ENCODE measurements around the gene OR51B4. TPM values are rescaled to one million over a fixed set of nuclear protein-coding genes. Genes with fewer than 3 reads are reported as not detected.
"Not testable (repeated sequence)": the region's sequence is repeated elsewhere in the genome, so short reads cannot be mapped to it uniquely, and the experiment has no call there.

The OR51B4 gene
- total RNA-seq, 1 experiment from 2014 or later: not detected

DNA sequence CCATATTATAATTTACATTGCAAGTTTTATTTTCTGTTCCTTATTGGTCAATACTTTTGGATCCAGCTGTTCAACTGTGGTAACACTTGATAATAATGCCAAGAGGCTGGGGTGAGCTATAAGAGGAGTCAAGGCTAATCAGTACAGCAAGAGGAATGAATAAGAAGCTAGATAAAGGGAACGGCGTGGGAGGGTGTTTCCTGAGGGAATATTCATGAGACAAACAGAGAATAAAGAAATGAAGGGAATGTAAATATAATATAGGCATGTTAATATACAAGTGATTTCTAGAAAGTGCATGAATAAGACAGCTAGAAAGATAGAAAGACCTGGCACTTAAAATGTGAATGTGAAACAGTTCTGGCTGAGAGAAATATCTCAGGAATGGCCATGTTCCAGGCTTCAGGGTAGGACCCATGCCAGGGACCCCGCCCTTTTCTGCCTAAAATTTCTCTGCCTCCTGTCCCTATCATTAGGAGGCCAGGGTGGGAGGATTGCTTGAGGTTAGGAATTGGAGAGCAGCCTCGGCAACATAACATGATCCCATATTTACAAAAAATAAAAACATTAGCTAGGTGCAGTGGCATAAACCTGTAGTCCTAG, 3.9 kb downstream of the OR51B4 start:
- Mint-ChIP-seq H3K9me3 (peaks cover 5% of the 10 kb centered on the region), H3K27me3 (ENCODE audit: low read depth) (no peaks in the 10 kb centered on the region), H3K27ac (no peak overlapping the region), H3K4me1 (no peaks in the 10 kb centered on the region), H3K36me3 (no peaks in the 10 kb centered on the region), H3K4me3 (no peak overlapping the region)
- POLR2A ChIA-PET: no interaction called here
- TF ChIP-seq, protein P1, sequence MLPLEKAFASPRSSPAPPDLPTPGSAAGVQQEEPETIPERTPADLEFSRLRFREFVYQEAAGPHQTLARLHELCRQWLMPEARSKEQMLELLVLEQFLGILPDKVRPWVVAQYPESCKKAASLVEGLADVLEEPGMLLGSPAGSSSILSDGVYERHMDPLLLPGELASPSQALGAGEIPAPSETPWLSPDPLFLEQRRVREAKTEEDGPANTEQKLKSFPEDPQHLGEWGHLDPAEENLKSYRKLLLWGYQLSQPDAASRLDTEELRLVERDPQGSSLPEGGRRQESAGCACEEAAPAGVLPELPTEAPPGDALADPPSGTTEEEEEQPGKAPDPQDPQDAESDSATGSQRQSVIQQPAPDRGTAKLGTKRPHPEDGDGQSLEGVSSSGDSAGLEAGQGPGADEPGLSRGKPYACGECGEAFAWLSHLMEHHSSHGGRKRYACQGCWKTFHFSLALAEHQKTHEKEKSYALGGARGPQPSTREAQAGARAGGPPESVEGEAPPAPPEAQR (CRISPR knock-in tag; IDR thresholded peaks at IDR 0.05): no peak
- TF ChIP-seq, protein P2, sequence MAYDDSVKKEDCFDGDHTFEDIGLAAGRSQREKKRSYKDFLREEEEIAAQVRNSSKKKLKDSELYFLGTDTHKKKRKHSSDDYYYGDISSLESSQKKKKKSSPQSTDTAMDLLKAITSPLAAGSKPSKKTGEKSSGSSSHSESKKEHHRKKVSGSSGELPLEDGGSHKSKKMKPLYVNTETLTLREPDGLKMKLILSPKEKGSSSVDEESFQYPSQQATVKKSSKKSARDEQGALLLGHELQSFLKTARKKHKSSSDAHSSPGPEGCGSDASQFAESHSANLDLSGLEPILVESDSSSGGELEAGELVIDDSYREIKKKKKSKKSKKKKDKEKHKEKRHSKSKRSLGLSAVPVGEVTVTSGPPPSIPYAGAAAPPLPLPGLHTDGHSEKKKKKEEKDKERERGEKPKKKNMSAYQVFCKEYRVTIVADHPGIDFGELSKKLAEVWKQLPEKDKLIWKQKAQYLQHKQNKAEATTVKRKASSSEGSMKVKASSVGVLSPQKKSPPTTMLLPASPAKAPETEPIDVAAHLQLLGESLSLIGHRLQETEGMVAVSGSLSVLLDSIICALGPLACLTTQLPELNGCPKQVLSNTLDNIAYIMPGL (CRISPR knock-in tag; IDR thresholded peaks at IDR 0.05): no peak
- TF ChIP-seq HMGA2 (CRISPR knock-in tag; IDR thresholded peaks at IDR 0.05): no peak
- TF ChIP-seq IRF2 (CRISPR knock-in tag; IDR thresholded peaks at IDR 0.05; ENCODE audit: borderline replicate concordance, low read depth): no peak
- TF ChIP-seq, protein P3, sequence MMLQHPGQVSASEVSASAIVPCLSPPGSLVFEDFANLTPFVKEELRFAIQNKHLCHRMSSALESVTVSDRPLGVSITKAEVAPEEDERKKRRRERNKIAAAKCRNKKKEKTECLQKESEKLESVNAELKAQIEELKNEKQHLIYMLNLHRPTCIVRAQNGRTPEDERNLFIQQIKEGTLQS (CRISPR knock-in tag; conservative IDR thresholded peaks at IDR 0.05): no peak
- no peak for TF ChIP-seq KAT7 (CRISPR knock-in tag; IDR thresholded peaks at IDR 0.05; ENCODE audit: borderline replicate concordance)
- TF ChIP-seq, protein P4, sequence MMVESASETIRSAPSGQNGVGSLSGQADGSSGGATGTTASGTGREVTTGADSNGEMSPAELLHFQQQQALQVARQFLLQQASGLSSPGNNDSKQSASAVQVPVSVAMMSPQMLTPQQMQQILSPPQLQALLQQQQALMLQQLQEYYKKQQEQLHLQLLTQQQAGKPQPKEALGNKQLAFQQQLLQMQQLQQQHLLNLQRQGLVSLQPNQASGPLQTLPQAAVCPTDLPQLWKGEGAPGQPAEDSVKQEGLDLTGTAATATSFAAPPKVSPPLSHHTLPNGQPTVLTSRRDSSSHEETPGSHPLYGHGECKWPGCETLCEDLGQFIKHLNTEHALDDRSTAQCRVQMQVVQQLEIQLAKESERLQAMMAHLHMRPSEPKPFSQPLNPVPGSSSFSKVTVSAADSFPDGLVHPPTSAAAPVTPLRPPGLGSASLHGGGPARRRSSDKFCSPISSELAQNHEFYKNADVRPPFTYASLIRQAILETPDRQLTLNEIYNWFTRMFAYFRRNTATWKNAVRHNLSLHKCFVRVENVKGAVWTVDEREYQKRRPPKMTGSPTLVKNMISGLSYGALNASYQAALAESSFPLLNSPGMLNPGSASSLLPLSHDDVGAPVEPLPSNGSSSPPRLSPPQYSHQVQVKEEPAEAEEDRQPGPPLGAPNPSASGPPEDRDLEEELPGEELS (CRISPR knock-in tag; IDR thresholded peaks at IDR 0.05): no peak
- no peak for TF ChIP-seq CBFB (CRISPR knock-in tag; IDR thresholded peaks at IDR 0.05; ENCODE audit: low read depth)
- TF ChIP-seq NR2C2 (CRISPR knock-in tag; IDR thresholded peaks at IDR 0.05): no peak
- CTCF ChIA-PET: no interaction called here
- ATAC-seq (no peak), DNase-seq (ENCODE audit: low spot score) (no peak)

DNA sequence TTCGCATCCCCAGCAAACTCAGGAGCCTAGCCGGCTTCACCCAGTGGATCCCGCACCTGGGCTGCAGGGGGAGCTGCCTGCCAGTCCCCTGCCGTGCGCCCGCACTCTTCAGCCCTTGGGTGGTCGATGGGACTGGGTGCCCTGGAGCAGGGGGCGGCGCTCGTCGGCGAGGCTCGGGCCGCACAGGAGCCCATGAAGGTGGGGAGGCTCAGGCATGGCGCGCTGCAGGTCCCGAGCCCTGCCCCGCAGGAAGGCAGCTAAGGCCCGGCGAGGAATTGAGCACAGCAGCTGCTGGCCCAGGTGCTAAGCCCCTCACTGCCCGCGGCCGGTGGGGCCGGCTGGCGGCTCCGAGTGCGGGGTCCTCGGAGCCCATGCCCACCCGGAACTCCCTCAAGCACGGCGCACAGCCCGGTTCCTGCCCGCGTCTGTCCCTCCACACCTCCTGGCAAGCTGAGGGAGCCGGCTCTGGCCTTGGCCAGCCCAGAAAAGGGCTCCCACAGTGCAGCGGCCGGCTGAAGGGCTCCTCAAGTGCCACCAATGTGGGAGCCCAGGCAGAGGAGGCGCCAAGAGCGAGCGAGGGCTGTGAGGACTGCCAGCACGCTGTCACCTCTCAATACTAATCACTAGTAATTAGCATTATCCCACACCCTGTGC, 7.3 kb downstream of the OR51B4 start:
- DNase-seq (ENCODE audit: low spot score); H3K36me3 Mint-ChIP-seq; H3K9me3 Mint-ChIP-seq; POLR2A ChIA-PET; H3K27me3 Mint-ChIP-seq (ENCODE audit: low read depth); CTCF ChIA-PET; H3K27ac Mint-ChIP-seq; H3K4me3 Mint-ChIP-seq; ATAC-seq; H3K4me1 Mint-ChIP-seq: not testable (repeated sequence)

DNA sequence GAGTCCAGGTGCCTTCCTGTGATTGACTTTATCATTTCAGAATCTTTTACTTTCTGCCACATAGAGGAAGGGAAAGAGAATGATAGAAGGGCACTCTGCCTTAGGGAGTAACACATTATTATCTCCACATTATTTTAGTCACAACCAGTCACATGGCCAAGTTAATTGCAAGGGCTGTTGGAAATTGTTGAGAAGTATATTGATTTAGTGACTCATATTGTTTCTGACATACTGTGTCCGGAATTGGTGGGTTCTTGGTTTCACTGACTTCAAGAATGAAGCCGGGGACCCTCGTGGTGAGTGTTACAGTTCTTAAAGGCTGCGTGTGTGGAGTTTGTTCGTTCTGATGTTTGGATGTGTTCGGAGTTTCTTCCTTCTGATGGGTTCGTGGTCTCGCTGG, 8.7 kb downstream of the OR51B4 start:
- H3K9me3 Mint-ChIP-seq: peaks cover 5% of the 10 kb centered on the region
- POLR2A ChIA-PET: no interaction called here
- no peaks in the 10 kb centered on the region for H3K36me3 Mint-ChIP-seq
- no peak overlapping the region for H3K4me3 Mint-ChIP-seq
- CTCF ChIA-PET: no interaction called here
- no peaks in the 10 kb centered on the region for H3K27me3 Mint-ChIP-seq (ENCODE audit: low read depth)
- H3K4me1 Mint-ChIP-seq: no peaks in the 10 kb centered on the region
- ATAC-seq (no peak), DNase-seq (ENCODE audit: low spot score) (no peak)
- H3K27ac Mint-ChIP-seq: no peak overlapping the region
- TF ChIP-seq ZNF263 (CRISPR knock-in tag; IDR thresholded peaks at IDR 0.05; ENCODE audit: low read depth) (no peak), ELF4 (CRISPR knock-in tag; IDR thresholded peaks at IDR 0.05; ENCODE audit: low read depth) (no peak), NFE2L1 (CRISPR knock-in tag; IDR thresholded peaks at IDR 0.05) (no peak), SMAD3 (CRISPR knock-in tag; IDR thresholded peaks at IDR 0.05; ENCODE audit: borderline replicate concordance) (no peak), ZNF671 (CRISPR knock-in tag; IDR thresholded peaks at IDR 0.05) (no peak), PRRX2 (CRISPR knock-in tag; IDR thresholded peaks at IDR 0.05) (no peak), ZBTB21 (CRISPR knock-in tag; IDR thresholded peaks at IDR 0.05; ENCODE audit: borderline replicate concordance) (no peak), ETV6 (CRISPR knock-in tag; IDR thresholded peaks at IDR 0.05) (no peak), MYBL2 (CRISPR knock-in tag; IDR thresholded peaks at IDR 0.05) (no peak)
- TF ChIP-seq, protein P2 (CRISPR knock-in tag; IDR thresholded peaks at IDR 0.05): no peak
- TF ChIP-seq, protein P5, sequence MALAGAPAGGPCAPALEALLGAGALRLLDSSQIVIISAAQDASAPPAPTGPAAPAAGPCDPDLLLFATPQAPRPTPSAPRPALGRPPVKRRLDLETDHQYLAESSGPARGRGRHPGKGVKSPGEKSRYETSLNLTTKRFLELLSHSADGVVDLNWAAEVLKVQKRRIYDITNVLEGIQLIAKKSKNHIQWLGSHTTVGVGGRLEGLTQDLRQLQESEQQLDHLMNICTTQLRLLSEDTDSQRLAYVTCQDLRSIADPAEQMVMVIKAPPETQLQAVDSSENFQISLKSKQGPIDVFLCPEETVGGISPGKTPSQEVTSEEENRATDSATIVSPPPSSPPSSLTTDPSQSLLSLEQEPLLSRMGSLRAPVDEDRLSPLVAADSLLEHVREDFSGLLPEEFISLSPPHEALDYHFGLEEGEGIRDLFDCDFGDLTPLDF (CRISPR knock-in tag; IDR thresholded peaks at IDR 0.05): no peak
- TF ChIP-seq, protein P6, sequence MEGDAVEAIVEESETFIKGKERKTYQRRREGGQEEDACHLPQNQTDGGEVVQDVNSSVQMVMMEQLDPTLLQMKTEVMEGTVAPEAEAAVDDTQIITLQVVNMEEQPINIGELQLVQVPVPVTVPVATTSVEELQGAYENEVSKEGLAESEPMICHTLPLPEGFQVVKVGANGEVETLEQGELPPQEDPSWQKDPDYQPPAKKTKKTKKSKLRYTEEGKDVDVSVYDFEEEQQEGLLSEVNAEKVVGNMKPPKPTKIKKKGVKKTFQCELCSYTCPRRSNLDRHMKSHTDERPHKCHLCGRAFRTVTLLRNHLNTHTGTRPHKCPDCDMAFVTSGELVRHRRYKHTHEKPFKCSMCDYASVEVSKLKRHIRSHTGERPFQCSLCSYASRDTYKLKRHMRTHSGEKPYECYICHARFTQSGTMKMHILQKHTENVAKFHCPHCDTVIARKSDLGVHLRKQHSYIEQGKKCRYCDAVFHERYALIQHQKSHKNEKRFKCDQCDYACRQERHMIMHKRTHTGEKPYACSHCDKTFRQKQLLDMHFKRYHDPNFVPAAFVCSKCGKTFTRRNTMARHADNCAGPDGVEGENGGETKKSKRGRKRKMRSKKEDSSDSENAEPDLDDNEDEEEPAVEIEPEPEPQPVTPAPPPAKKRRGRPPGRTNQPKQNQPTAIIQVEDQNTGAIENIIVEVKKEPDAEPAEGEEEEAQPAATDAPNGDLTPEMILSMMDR (IDR thresholded peaks at IDR 0.05): no peak
- TF ChIP-seq, protein P7, sequence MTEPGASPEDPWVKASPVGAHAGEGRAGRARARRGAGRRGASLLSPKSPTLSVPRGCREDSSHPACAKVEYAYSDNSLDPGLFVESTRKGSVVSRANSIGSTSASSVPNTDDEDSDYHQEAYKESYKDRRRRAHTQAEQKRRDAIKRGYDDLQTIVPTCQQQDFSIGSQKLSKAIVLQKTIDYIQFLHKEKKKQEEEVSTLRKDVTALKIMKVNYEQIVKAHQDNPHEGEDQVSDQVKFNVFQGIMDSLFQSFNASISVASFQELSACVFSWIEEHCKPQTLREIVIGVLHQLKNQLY (CRISPR knock-in tag; IDR thresholded peaks at IDR 0.05): no peak

Measured in WTC11 (cell line).